Measurements from ENCODE around the gene HSPB8.

Gene HSPB8

DNA sequence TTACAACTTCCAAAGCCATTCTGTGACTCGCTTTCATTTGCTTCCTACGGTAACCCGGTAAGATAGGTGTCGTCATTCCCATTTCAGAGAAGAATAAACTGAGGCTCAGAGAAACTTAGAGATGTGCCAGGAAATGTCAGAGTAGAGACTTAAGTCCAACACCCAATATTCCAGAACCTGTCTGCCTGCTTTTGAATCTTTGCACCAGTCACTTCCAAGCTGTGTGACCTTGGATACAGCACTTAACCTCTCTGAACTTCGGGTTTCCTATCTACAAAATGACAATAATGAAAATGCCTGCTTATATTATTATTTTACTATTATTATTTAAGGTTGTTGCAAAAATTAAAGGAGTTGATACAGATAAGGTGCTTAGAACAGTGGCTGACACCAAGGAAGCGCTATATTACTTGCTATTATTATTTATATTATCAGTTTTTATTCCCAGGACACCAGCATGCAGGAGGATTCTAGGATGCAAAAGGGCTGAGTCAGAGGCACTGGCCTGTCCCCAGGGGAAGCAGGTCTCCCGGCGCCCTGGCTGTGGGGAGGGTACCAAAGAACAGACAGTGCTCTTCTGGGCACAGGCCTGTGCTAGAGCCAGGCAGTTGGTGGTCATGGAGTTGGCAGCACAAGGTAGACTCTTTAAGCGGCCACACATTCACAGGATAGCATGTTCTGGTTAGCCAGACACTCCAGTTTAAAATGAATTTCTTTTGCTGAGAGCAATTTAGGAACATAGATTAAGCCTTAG is 5.4 kb downstream of the HSPB8 start:
- DNase-seq (ENCODE audit: low read depth): no peak
- no peak overlapping the region for H3K4me3 ChIP-seq (ENCODE audit: low read length)
- TF ChIP-seq, protein P1, sequence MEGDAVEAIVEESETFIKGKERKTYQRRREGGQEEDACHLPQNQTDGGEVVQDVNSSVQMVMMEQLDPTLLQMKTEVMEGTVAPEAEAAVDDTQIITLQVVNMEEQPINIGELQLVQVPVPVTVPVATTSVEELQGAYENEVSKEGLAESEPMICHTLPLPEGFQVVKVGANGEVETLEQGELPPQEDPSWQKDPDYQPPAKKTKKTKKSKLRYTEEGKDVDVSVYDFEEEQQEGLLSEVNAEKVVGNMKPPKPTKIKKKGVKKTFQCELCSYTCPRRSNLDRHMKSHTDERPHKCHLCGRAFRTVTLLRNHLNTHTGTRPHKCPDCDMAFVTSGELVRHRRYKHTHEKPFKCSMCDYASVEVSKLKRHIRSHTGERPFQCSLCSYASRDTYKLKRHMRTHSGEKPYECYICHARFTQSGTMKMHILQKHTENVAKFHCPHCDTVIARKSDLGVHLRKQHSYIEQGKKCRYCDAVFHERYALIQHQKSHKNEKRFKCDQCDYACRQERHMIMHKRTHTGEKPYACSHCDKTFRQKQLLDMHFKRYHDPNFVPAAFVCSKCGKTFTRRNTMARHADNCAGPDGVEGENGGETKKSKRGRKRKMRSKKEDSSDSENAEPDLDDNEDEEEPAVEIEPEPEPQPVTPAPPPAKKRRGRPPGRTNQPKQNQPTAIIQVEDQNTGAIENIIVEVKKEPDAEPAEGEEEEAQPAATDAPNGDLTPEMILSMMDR (conservative IDR thresholded peaks at IDR 0.05; ENCODE audit: low read length): no peak

DNA sequence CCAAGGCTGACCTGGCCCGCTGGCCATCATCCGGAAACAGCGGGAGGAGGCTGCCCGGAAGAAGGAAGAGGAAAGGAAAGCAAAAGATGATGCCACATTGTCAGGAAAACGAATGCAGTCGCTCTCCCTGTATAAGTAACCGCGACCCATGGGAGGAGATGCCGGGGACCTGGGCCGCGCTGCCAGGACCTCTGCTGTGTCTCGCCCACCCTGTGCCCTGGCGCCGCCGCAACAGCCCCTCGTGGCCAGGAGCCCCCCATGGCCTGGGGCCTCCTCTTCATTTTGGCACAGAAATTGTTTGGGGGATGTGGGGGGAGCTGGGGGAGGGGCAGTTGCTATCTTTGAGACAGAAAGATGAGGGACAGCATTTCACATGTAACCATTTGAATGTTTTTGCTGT is 16.5 kb downstream of the HSPB8 start:
- no peak overlapping the region for H3K4me3 ChIP-seq (ENCODE audit: low read length)
- TF ChIP-seq, protein P1 (conservative IDR thresholded peaks at IDR 0.05; ENCODE audit: low read length): no peak
- no peak for DNase-seq (ENCODE audit: low read depth)

DNA sequence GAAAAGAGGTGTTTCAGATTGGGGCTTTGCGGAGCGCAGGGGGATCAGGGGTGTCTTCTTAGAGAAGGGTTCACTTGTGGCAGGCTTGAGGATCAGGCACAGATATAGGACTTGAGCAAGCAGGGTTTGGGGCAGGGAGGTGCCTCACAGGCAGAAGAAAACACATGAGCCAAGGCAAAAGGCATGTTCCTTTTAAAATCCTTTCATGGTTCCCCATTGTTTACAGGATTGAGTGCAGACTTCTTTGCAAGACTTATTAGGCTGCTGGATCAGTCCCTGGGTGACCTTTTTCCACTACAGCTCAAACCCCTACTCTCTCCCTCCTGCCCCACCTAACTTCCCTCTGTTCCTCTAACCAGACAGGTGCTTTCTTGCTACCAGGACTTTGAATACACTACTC is 19.7 kb downstream of the HSPB8 start:
- TF ChIP-seq, protein P1 (conservative IDR thresholded peaks at IDR 0.05; ENCODE audit: low read length): no peak
- no peak overlapping the region for H3K4me3 ChIP-seq (ENCODE audit: low read length)
- no peak for DNase-seq (ENCODE audit: low read depth)

DNA sequence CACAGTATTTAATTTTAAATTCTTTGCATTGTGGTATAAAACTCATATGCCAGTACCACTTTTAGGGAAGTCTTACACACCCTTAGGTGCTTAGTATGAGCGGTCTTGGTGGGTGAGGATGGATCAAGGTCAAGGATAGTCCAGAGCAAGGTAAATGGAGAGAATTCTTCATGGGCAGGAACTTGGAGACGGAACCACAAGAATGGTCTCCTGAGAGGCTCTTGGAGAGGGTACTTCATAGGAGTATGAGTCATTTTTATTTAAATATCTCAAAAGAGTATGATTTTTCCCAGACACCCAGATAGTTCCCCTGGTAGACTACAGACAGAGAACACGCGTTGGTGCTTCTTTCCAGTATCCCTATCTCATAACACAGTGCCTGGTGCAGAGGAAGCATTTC is 21.9 kb downstream of the HSPB8 start:
- DNase-seq (ENCODE audit: low read depth): no peak
- TF ChIP-seq, protein P1 (conservative IDR thresholded peaks at IDR 0.05; ENCODE audit: low read length): no peak
- no peak overlapping the region for H3K4me3 ChIP-seq (ENCODE audit: low read length)

DNA sequence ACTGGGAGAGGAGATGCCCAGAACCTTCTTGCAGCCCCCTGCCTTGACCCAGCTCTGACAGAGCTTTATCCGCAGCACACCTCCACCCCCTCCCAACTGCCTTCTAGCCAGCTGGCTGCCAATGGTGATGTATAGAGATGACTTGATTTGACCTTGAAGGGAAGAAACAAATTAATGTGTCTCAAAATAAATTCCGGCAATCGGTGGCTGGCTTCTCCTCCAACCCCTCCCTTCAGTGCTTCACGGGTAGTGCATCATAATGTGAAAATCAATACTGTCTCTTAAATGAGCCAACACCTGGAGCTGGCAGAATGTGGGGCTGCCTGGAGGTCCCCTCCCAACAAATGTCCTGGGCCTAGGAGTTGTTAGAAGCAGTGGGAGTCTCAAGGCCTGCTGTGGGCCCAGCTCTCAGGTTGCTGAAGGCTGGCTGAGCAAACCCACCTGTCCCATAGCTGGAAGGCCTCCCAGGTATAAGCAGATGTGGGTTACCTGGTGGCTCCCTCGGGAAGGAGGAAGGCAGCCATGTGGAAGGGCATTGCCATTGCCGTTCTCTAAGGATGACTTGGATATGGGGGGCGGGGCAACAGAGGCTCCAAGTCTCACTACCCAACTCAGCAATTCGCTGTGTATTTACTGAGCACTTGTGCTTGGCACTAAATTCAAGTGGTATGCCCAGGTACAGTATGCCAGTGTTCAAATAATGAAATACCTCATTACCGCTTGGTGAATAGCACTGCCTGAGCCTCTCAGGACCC is 23.2 kb downstream of the HSPB8 start:
- TF ChIP-seq, protein P1 (conservative IDR thresholded peaks at IDR 0.05; ENCODE audit: low read length): no peak
- no peak for DNase-seq (ENCODE audit: low read depth)

DNA sequence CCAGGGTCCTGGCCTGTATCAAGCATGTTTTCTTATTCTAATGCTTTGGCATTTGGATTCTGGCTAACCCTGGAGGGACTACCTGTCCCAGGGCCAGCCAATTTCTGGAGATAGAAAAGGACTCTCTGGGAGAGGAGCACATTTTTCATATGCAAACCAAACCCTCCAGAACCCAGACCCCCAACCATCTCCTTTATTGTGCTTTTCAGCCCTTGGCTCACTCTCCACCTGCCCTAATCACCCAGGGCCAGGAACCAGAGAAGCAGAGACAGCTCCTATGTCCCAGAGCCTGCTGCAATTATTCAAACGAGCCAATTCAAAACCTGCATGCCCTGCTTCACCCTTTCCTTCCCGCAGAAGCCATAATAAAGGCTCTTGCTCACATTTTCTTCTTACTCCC is 23.8 kb downstream of the HSPB8 start:
- TF ChIP-seq, protein P1 (conservative IDR thresholded peaks at IDR 0.05; ENCODE audit: low read length): no peak
- H3K4me3 ChIP-seq (ENCODE audit: low read length): no peak overlapping the region
- DNase-seq (ENCODE audit: low read depth): no peak

More for the DNA sequence above, 23.2 kb downstream of the HSPB8 start:
- no peak overlapping the region for H3K4me3 ChIP-seq (ENCODE audit: low read length)

DNA sequence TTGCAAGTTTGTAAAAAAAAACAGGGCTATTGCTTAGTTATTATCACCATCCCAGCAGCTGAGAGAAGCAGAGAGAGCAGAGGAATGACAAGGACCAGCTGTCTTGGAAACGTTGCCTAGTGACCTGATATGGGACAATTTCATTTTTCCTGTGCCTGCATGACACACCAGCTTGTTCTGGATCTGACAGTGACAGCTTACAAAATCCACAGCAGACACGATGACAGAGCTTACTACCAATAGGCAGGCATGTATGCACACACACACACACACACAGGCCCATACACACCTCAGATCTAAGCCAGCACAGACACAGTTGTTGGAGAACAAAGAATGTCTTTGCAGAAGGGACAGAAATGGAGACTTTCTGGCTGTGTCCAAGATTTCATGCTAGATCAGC is 25.4 kb downstream of the HSPB8 start:
- H3K4me3 ChIP-seq (ENCODE audit: low read length): no peak overlapping the region
- TF ChIP-seq, protein P1 (conservative IDR thresholded peaks at IDR 0.05; ENCODE audit: low read length): no peak
- DNase-seq (ENCODE audit: low read depth): no peak
